T-helper 2 cell treated with Interferon-gamma antibody and Interleukin-4, amounts not matched to agents 100 ng/mL and 5 ng/mL, for 36 hours (primary cell): ENCODE measurements around the gene ACOT12. TPM values are rescaled to one million over a fixed set of nuclear protein-coding genes. Genes with fewer than 3 reads are reported as not detected.
"Not testable (repeated sequence)": the region's sequence is repeated elsewhere in the genome, so short reads cannot be mapped to it uniquely, and the experiment has no call there.

Experiments used
- intact Hi-C: fragments of 100-400 bp; cut with micrococcal nuclease; formaldehyde crosslinking; loops from one replicate; pipeline ENCODE4 v1.15.1; 2023
- total RNA-seq: library from RNA; stranded (reverse); gene quantifications from 2 replicates; pipeline ENCODE4 v1.2.3, GENCODE V29; 2022

ACOT12 gene
- total RNA-seq, 1 donor from 2014 or later = not detected

GRCh38 chr5:81345411-81346003 is 48.4 kb downstream of the ACOT12 start:
- intact Hi-C loops = no loop called here

- intact Hi-C loops = no loop called here
Observed at GRCh38 chr5:81344736-81345135, 49.2 kb downstream of the ACOT12 start.

GRCh38 chr5:81338213-81338612 is 55.7 kb downstream of the ACOT12 start:
- intact Hi-C loops = not testable (repeated sequence)

GRCh38 chr5:81337803-81338202 is 56.1 kb downstream of the ACOT12 start:
- intact Hi-C loops = no loop called here

- intact Hi-C loops = no loop called here
Observed at GRCh38 chr5:81336556-81336955, 57.4 kb downstream of the ACOT12 start.

GRCh38 chr5:81335946-81336345 is 58.0 kb downstream of the ACOT12 start:
- intact Hi-C loops = no loop called here

- intact Hi-C loops = no loop called here
Observed at GRCh38 chr5:81334304-81335061, 59.5 kb downstream of the ACOT12 start.

- intact Hi-C loops = no loop called here
Observed at GRCh38 chr5:81326554-81326953, 67.4 kb downstream of the ACOT12 start.

GRCh38 chr5:81317536-81317935 is 76.4 kb downstream of the ACOT12 start:
- intact Hi-C loops = no loop called here

- intact Hi-C loops = no loop called here
Observed at GRCh38 chr5:81316571-81316970, 77.4 kb downstream of the ACOT12 start.

GRCh38 chr5:81315830-81316229 is 78.1 kb downstream of the ACOT12 start:
- intact Hi-C loops = no loop called here

GRCh38 chr5:81315336-81315735 is 78.6 kb downstream of the ACOT12 start:
- intact Hi-C loops = no loop called here

GRCh38 chr5:81314581-81314980 is 79.4 kb downstream of the ACOT12 start:
- intact Hi-C loops = no loop called here

- intact Hi-C loops = no loop called here
Observed at GRCh38 chr5:81313686-81314085, 80.2 kb downstream of the ACOT12 start.

- intact Hi-C loops = no loop called here
Observed at GRCh38 chr5:81313278-81313677, 80.7 kb downstream of the ACOT12 start.

- intact Hi-C loops = no loop called here
Observed at GRCh38 chr5:81310402-81311063, 83.4 kb downstream of the ACOT12 start.

GRCh38 chr5:81308836-81309235 is 85.1 kb downstream of the ACOT12 start:
- intact Hi-C loops = no loop called here

GRCh38 chr5:81305785-81306184 is 88.1 kb downstream of the ACOT12 start:
- intact Hi-C loops = no loop called here

- intact Hi-C loops = loop anchor here (5.0 kb wide), 3 partner anchors 669 to 1791 kb away; partner anchors contain the start of genes ATG10, HOMER1 and ZFYVE16
Observed at GRCh38 chr5:81303563-81303962, 90.4 kb downstream of the ACOT12 start.

- intact Hi-C loops = loop anchor here (5.0 kb wide), 3 partner anchors 670 to 1790 kb away; partner anchors contain the start of genes ATG10, HOMER1 and ZFYVE16
Observed at GRCh38 chr5:81302596-81302995, 91.3 kb downstream of the ACOT12 start.

GRCh38 chr5:81301271-81302015 is 92.5 kb downstream of the ACOT12 start, which contains the start of gene ZCCHC9:
ZCCHC9 (plus strand) TSS chr5:81301587; CDS start chr5:81304758, 3,171 bp downstream.
- intact Hi-C loops = loop anchor here (1.0 to 5.0 kb wide), 7 partner anchors 450 to 1789 kb away; partner anchors contain the start of genes ATG10, HOMER1, RPS23 and SSBP2
